Right atrium auricular region (tissue), 2 donors: ENCODE results near the gene IWS1. TPM values are rescaled to one million over a fixed set of nuclear protein-coding genes. Genes with fewer than 3 reads are reported as not detected.
A peak's percentile ranks its signal among the peaks of the same experiment; 100 is the strongest.

Experiments used
- DNase-seq: peaks from one replicate; pipeline ENCODE4 v3.0.0-alpha.2; 2019; ENCODE audit warnings: low spot score
- H3K27ac ChIP-seq, 2 donors: fragments of 200-600 bp; sonication (generic); 1 replicate in 1 of 2; 2 replicates in 1 of 2; pipeline ENCODE4 v1.5.1; 2016 to 2019
- H3K27me3 ChIP-seq, 2 donors: fragments of 200-600 bp; sonication (generic); one replicate each; pipeline versions ENCODE4 v1.5.1 to v1.6.0; 2017 to 2019
- H3K36me3 ChIP-seq: fragments of 200-600 bp; sonication (generic); one replicate; pipeline ENCODE4 v1.5.1; 2016
- H3K4me1 ChIP-seq, 2 donors: fragments of 200-600 bp; sonication (generic); one replicate each; pipeline versions ENCODE4 v1.5.1 to v1.6.0; 2017 to 2019
- H3K4me3 ChIP-seq, 2 donors: fragments of 200-600 bp; sonication (generic); 1 replicate in 1 of 2; 2 replicates in 1 of 2; pipeline ENCODE4 v1.5.1; 2017 to 2019; ENCODE audit warnings: mild to moderate bottlenecking in 1 of 2, moderate library complexity in 1 of 2
- H3K9me3 ChIP-seq, 2 donors: fragments of 200-600 bp; sonication (generic); one replicate each; pipeline ENCODE4 v1.5.1; 2019
- CTCF ChIP-seq, 2 donors: fragments of 200-600 bp; sonication (generic); IDR thresholded peaks; one replicate each; pipeline ENCODE4 v1.5.1; 2019; ENCODE audit warnings: antibody characterized with exemption in 2 of 2
- total RNA-seq, 2 donors: library from RNA; depleted of rRNA; stranded (reverse); fragments of >200 nt; gene quantifications; one replicate each; pipeline ENCODE4 v1.1.0, GENCODE V29; 2016

Gene IWS1
- total RNA-seq, 2 donors from 2014 or later: 43.3 to 46.4 TPM

GRCh38 chr2:127508631-127509034 lies 17.7 kb downstream of the IWS1 start:
- no peaks in the 10 kb centered on the region for H3K27me3 ChIP-seq
- H3K36me3 ChIP-seq: peaks cover 19% of the 10 kb centered on the region
- peaks cover 0 to 60% of the 10 kb centered on the region in 2 donors for H3K4me1 ChIP-seq
- H3K9me3 ChIP-seq: no peaks in the 10 kb centered on the region
- no peak overlapping the region for H3K4me3 ChIP-seq
- DNase-seq: peak; percentile 92
- TF ChIP-seq CTCF (IDR thresholded peaks at IDR 0.05): no peak
- peak overlapping the region; percentile 53 to 73 for H3K27ac ChIP-seq

- TF ChIP-seq CTCF (IDR thresholded peaks at IDR 0.05): no peak
- Histone ChIP-seq H3K9me3 (no peaks in the 10 kb centered on the region), H3K36me3 (peaks cover 22% of the 10 kb centered on the region), H3K27ac (peak overlapping the region; percentile 53 to 73), H3K27me3 (no peaks in the 10 kb centered on the region), H3K4me1 (peaks cover 0 to 57% of the 10 kb centered on the region in 2 donors), H3K4me3 (no peak overlapping the region)
- DNase-seq: no peak
These were observed 18.2 kb downstream of the IWS1 start for GRCh38 chr2:127508023-127508630.

GRCh38 chr2:127506510-127506909 lies 19.8 kb downstream of the IWS1 start:
- peaks cover 0 to 41% of the 10 kb centered on the region in 2 donors for H3K4me1 ChIP-seq

GRCh38 chr2:127504552-127505430 lies 21.5 kb downstream of the IWS1 start:
- Histone ChIP-seq H3K4me3 (no peak overlapping the region), H3K27ac (no peak overlapping the region), H3K4me1 (peaks cover 0 to 29% of the 10 kb centered on the region in 2 donors), H3K36me3 (peaks cover 53% of the 10 kb centered on the region), H3K27me3 (no peaks in the 10 kb centered on the region), H3K9me3 (no peaks in the 10 kb centered on the region)
- no peak for TF ChIP-seq CTCF (IDR thresholded peaks at IDR 0.05)
- DNase-seq: no peak

More at GRCh38 chr2:127506510-127506909, 19.8 kb downstream of the IWS1 start:
- DNase-seq: no peak
- H3K27me3 ChIP-seq: no peaks in the 10 kb centered on the region
- peaks cover 37% of the 10 kb centered on the region for H3K36me3 ChIP-seq
- no peaks in the 10 kb centered on the region for H3K9me3 ChIP-seq
- H3K27ac ChIP-seq: no peak overlapping the region
- no peak for TF ChIP-seq CTCF (IDR thresholded peaks at IDR 0.05)
- no peak overlapping the region for H3K4me3 ChIP-seq

- no peak for DNase-seq
- H3K4me3 ChIP-seq: no peak overlapping the region
- no peak for TF ChIP-seq CTCF (IDR thresholded peaks at IDR 0.05)
- peaks cover 0 to 16% of the 10 kb centered on the region in 2 donors for H3K4me1 ChIP-seq
- H3K27me3 ChIP-seq: no peaks in the 10 kb centered on the region
- peaks cover 62% of the 10 kb centered on the region for H3K36me3 ChIP-seq
- no peak overlapping the region for H3K27ac ChIP-seq
- no peaks in the 10 kb centered on the region for H3K9me3 ChIP-seq
These were observed 22.8 kb downstream of the IWS1 start for GRCh38 chr2:127503491-127503890.
